Esophagus squamous epithelium (tissue), 5 donors: Measurements from ENCODE around the gene ALPK3. TPM values are rescaled to one million over a fixed set of nuclear protein-coding genes. Genes with fewer than 3 reads are reported as not detected.

ENCODE experiments used
- DNase-seq: peaks from one replicate; lab custom pipeline; 2025; lab: John Stamatoyannopoulos, UW
- H3K27ac ChIP-seq, 4 donors: fragments of 200-600 bp; sonication (generic); one replicate each; pipeline ENCODE4 v1.5.1; 2016 to 2019; ENCODE audit warnings: mild to moderate bottlenecking in 1 of 4
- H3K27me3 ChIP-seq, 4 donors: fragments of 200-600 bp; sonication (generic); 1 replicate in 3 of 4; 2 replicates in 1 of 4; pipeline versions ENCODE4 v1.5.1 to v1.6.0; 2017 to 2021; ENCODE audit warnings: antibody characterized with exemption in 1 of 4
- H3K36me3 ChIP-seq, 3 donors: fragments of 200-600 bp; sonication (generic); one replicate each; pipeline ENCODE4 v1.5.1; 2016 to 2019
- H3K4me1 ChIP-seq, 3 donors: fragments of 200-600 bp; sonication (generic); one replicate each; pipeline ENCODE4 v1.5.1; 2017 to 2019
- H3K4me3 ChIP-seq, 4 donors: fragments of 200-600 bp; sonication (generic); 1 replicate in 3 of 4; 2 replicates in 1 of 4; pipeline ENCODE4 v1.5.1; 2016 to 2019; ENCODE audit warnings: mild to moderate bottlenecking in 2 of 4, moderate library complexity in 1 of 4
- H3K9me3 ChIP-seq, 3 donors: fragments of 200-600 bp; sonication (generic); one replicate each; pipeline ENCODE4 v1.5.1; 2016 to 2019
- POLR2A ChIP-seq, 4 donors: fragments of 450-650 bp; IDR thresholded peaks; one replicate each; pipeline ENCODE4 v1.6.1; 2017; ENCODE audit warnings: antibody characterized with exemption in 4 of 4, mild to moderate bottlenecking in 4 of 4, moderate library complexity in 3 of 4
- WGBS, 2 donors: methylation state at CpG; one replicate each; pipeline ENCODE4 v1.1.5; 2018; 5-methylcytosine and 5-hydroxymethylcytosine counted together
- intact Hi-C: fragments of 100-400 bp; cut with DNase I; formaldehyde crosslinking; loops from one replicate; pipeline ENCODE4 v1.15.0; 2022
- total RNA-seq, 4 donors: library from RNA; depleted of rRNA; stranded (reverse); fragments of >200 nt; gene quantifications; one replicate each; pipeline ENCODE4 v1.1.0, GENCODE V29; 2016
- TF ChIP-seq, protein P1 (sequence below), 6 experiments: fragments of 450-650 bp in 4 of 6; fragments of 200-600 bp in 2 of 6; sonication (generic) in 2 of 6; IDR thresholded peaks; one replicate each; pipeline ENCODE4 v1.5.1; 2016 to 2019; ENCODE audit warnings: antibody characterized with exemption in 6 of 6, mild to moderate bottlenecking in 4 of 6, moderate library complexity in 4 of 6
- donor health status: DM: yes; HTN: yes; CAD: no.

Gene ALPK3
- total RNA-seq, 4 donors from 2014 or later, result 1.8 to 4.2 (median 2.7) TPM

DNA sequence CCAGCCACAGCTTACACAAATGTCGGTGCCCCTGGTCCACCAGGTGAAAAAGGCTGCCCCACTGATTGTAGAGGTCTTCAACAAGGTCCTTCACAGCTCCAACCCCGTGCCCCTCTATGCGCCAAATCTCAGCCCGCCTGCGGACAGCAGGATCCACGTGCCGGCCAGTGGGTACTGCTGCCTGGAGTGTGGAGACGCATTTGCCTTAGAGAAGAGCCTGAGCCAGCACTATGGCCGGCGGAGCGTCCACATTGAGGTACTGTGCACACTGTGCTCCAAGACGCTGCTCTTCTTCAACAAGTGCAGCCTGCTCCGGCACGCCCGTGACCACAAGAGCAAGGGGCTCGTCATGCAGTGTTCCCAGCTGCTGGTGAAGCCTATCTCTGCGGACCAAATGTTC, 32.9 kb upstream of the ALPK3 start:
- Histone ChIP-seq H3K27me3 (no peaks in the 10 kb centered on the region), H3K4me3 (no peak overlapping the region), H3K4me1 (peaks cover 0 to 25% (median 11%) of the 10 kb centered on the region in 3 donors), H3K36me3 (peaks cover 24 to 66% (median 31%) of the 10 kb centered on the region in 3 donors), H3K27ac (no peak overlapping the region), H3K9me3 (no peaks in the 10 kb centered on the region)
- DNase-seq, result no peak
- TF ChIP-seq POLR2A (IDR thresholded peaks at IDR 0.05), result no peak
- TF ChIP-seq, protein P1, sequence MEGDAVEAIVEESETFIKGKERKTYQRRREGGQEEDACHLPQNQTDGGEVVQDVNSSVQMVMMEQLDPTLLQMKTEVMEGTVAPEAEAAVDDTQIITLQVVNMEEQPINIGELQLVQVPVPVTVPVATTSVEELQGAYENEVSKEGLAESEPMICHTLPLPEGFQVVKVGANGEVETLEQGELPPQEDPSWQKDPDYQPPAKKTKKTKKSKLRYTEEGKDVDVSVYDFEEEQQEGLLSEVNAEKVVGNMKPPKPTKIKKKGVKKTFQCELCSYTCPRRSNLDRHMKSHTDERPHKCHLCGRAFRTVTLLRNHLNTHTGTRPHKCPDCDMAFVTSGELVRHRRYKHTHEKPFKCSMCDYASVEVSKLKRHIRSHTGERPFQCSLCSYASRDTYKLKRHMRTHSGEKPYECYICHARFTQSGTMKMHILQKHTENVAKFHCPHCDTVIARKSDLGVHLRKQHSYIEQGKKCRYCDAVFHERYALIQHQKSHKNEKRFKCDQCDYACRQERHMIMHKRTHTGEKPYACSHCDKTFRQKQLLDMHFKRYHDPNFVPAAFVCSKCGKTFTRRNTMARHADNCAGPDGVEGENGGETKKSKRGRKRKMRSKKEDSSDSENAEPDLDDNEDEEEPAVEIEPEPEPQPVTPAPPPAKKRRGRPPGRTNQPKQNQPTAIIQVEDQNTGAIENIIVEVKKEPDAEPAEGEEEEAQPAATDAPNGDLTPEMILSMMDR (IDR thresholded peaks at IDR 0.05), result no peak
- intact Hi-C loops, result no loop called here
- WGBS, 2 donors, result 87 to 99% methylated on average over 3 to 8 of the region's 17 CpGs

- WGBS, 2 donors, result 82 to 84% methylated on average over 5 of the region's 5 CpGs
These were observed 32.1 kb upstream of the ALPK3 start for GRCh38 chr15:84785053-84785452.

GRCh38 chr15:84788500-84788899, 28.7 kb upstream of the ALPK3 start:
- WGBS, 2 donors, result 52 to 57% methylated on average over 2 of the region's 2 CpGs
- no peaks in the 10 kb centered on the region for H3K27me3 ChIP-seq
- H3K36me3 ChIP-seq, result peaks cover 13 to 75% (median 22%) of the 10 kb centered on the region in 3 donors
- no peak for DNase-seq
- H3K9me3 ChIP-seq, result no peaks in the 10 kb centered on the region
- TF ChIP-seq, protein P1 (IDR thresholded peaks at IDR 0.05), result no peak
- TF ChIP-seq POLR2A (IDR thresholded peaks at IDR 0.05), result no peak
- intact Hi-C loops, result no loop called here
- peaks cover 0 to 25% (median 11%) of the 10 kb centered on the region in 3 donors for H3K4me1 ChIP-seq
- H3K4me3 ChIP-seq, result no peak overlapping the region
- H3K27ac ChIP-seq, result no peak overlapping the region

More at GRCh38 chr15:84785053-84785452, 32.1 kb upstream of the ALPK3 start:
- no peak overlapping the region for H3K27ac ChIP-seq
- DNase-seq, result no peak
- intact Hi-C loops, result no loop called here
- H3K36me3 ChIP-seq, result peaks cover 24 to 67% (median 31%) of the 10 kb centered on the region in 3 donors
- peaks cover 0 to 25% (median 11%) of the 10 kb centered on the region in 3 donors for H3K4me1 ChIP-seq
- TF ChIP-seq, protein P1 (IDR thresholded peaks at IDR 0.05), result no peak
- no peak for TF ChIP-seq POLR2A (IDR thresholded peaks at IDR 0.05)
- no peak overlapping the region for H3K4me3 ChIP-seq
- H3K27me3 ChIP-seq, result no peaks in the 10 kb centered on the region
- H3K9me3 ChIP-seq, result no peaks in the 10 kb centered on the region

DNA sequence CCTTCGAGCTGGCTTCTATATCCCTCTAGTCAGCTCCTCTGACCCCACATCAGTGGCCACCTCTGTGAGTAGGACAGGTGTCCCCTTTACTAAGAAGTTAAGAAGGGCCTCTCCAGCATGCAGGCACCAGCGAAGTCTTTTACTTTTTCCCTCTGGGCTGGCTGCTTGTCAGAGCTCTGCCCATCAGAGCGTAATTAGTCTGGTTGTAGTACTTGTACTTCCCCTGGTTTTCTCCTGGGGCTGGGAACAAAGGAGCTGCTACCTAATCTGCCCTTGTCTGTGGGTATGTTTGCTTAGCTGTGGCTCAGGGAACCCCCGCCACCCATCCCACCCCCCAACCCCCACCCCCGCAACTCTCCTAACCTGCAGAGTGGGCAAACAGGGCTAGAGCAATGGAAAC, 27.4 kb upstream of the ALPK3 start:
- peaks cover under 1 to 75% (median 9%) of the 10 kb centered on the region in 3 donors for H3K36me3 ChIP-seq
- H3K4me3 ChIP-seq, result no peak overlapping the region
- peaks cover 0 to 25% (median 11%) of the 10 kb centered on the region in 3 donors for H3K4me1 ChIP-seq
- TF ChIP-seq, protein P1 (IDR thresholded peaks at IDR 0.05), result no peak
- no peak for TF ChIP-seq POLR2A (IDR thresholded peaks at IDR 0.05)
- H3K27me3 ChIP-seq, result no peaks in the 10 kb centered on the region
- H3K9me3 ChIP-seq, result no peaks in the 10 kb centered on the region
- WGBS, 2 donors, result 86 to 90% methylated on average over 3 to 4 of the region's 5 CpGs
- no peak for DNase-seq
- intact Hi-C loops, result no loop called here
- H3K27ac ChIP-seq, result no peak overlapping the region

DNA sequence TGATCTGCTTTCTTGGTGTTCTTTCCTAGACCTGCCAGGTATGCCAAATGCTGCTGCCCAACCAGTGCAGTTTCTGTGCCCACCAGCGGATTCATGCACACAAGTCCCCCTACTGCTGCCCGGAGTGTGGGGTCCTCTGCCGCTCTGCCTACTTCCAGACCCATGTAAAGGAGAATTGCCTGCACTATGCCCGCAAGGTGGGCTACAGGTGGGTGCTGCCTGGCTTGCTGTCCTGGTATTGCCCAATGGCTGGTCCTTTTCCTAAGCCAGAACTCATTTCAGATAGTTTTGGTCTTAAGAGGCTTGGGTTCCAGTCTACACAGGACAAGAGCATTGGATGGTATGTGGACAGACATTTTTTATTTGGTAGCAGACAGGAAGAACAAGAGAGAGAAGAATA, 26.5 kb upstream of the ALPK3 start:
- no peak for DNase-seq
- TF ChIP-seq, protein P1 (IDR thresholded peaks at IDR 0.05), result no peak
- TF ChIP-seq POLR2A (IDR thresholded peaks at IDR 0.05), result no peak
- Histone ChIP-seq H3K27ac (no peak overlapping the region), H3K27me3 (no peaks in the 10 kb centered on the region), H3K4me1 (peaks cover 0 to 18% (median 7%) of the 10 kb centered on the region in 3 donors), H3K36me3 (peaks cover 0 to 74% (median 14%) of the 10 kb centered on the region in 3 donors), H3K4me3 (no peak overlapping the region), H3K9me3 (no peaks in the 10 kb centered on the region)
- intact Hi-C loops, result no loop called here
- WGBS, 2 donors, result 90 to 98% methylated on average over 4 of the region's 4 CpGs
